ENCODE measurements around the gene HSPA12A. TPM values are rescaled to one million over a fixed set of nuclear protein-coding genes. Genes with fewer than 3 reads are reported as not detected.

HSPA12A gene
- total and polyA plus RNA-seq, 2 of the 13 experiments (the other 11 are each of a cell fraction or from before 2014, with no cell fraction given): 6.4 to 13.6 TPM

DNA sequence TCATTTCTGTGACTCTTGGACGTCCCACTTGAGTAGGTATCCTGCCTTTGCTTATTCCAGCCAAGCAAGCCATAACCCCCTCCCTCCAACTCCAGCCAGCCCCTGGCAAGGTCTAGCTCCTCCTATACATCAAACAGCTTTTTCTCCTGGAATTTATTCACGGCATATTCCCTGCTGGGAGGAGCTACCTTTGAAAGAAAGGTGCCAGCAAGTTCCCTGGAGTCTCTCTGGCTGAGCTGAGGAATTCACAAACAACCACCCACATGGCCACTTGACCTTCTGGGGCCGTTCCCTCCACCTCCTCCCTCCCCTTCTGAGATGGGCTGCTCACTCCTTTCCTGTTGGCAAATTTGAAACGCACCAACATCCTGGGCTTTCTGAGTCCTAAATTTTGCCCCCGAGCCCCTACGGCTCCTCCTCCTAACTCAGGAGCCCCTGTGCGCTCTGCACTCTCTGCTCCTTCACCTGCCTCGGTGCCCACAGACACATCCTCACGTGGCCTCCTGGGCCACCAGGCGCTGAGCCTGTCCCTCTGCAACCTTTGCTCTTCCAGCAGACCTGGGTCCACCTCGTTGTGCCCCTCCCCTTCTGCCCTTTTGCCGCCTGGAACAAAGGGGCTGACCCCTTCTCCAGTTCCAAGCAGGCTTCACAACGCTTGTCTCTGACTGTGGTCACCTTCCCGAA, 48.0 kb downstream of the HSPA12A start (continued):
- TF ChIP-seq, protein P1, sequence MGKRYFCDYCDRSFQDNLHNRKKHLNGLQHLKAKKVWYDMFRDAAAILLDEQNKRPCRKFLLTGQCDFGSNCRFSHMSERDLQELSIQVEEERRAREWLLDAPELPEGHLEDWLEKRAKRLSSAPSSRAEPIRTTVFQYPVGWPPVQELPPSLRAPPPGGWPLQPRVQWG (CRISPR knock-in tag; IDR thresholded peaks at IDR 0.05; ENCODE audit: borderline replicate concordance, low read depth): no peak
- TF ChIP-seq HES4 (CRISPR knock-in tag; IDR thresholded peaks at IDR 0.05; ENCODE audit: borderline replicate concordance) (no peak), RARA (CRISPR knock-in tag; IDR thresholded peaks at IDR 0.05) (peak; percentile 79), BCL6 (CRISPR knock-in tag; IDR thresholded peaks at IDR 0.05) (peak; percentile 61; the same call in 1 of the 2 replicates), TCF7 (IDR thresholded peaks at IDR 0.05; ENCODE audit: low read depth) (peak; percentile 37; the same call in 1 of the 2 replicates), ZZZ3 (CRISPR knock-in tag; IDR thresholded peaks at IDR 0.05; ENCODE audit: borderline replicate concordance) (no peak), ZNF256 (CRISPR knock-in tag; conservative IDR thresholded peaks at IDR 0.05) (no peak), SP140L (CRISPR knock-in tag; IDR thresholded peaks at IDR 0.05; ENCODE audit: borderline replicate concordance) (no peak), ISL2 (CRISPR knock-in tag; IDR thresholded peaks at IDR 0.05) (no peak), ZNF7 (CRISPR knock-in tag; IDR thresholded peaks at IDR 0.05) (no peak), RBM22 (optimal IDR thresholded peaks at IDR 0.05; ENCODE audit: low read length) (no peak), NCOA5 (CRISPR knock-in tag; IDR thresholded peaks at IDR 0.05) (no peak), DPF2 (CRISPR knock-in tag; IDR thresholded peaks at IDR 0.05; ENCODE audit: borderline replicate concordance, low read depth) (peak; percentile 63; the same call in 1 of the 2 replicates), EZH2 (conservative IDR thresholded peaks at IDR 0.05; ENCODE audit: low read depth, low read length) (no peak), NFATC3 (CRISPR knock-in tag; IDR thresholded peaks at IDR 0.05) (no peak), ZSCAN9 (CRISPR knock-in tag; IDR thresholded peaks at IDR 0.05; ENCODE audit: borderline replicate concordance) (0 out of 2 replicates have a peak, but pooled peaks have one; percentile 38), EP300 (IDR thresholded peaks at IDR 0.05; ENCODE audit: low read depth in 2 of 2, low read length in 2 of 2) (peak in 1 of 2 experiments; percentile 27; a peak in 1 of 4 replicates), EP300 (CRISPR knock-in tag; IDR thresholded peaks at IDR 0.05; ENCODE audit: borderline replicate concordance) (0 out of 2 replicates have a peak, but pooled peaks have one; percentile 15), ZNF883 (CRISPR knock-in tag; IDR thresholded peaks at IDR 0.05; ENCODE audit: not compliant biosample characterization) (peak; percentile 61), POLR2A (IDR thresholded peaks at IDR 0.05; ENCODE audit: insufficient read depth in 1 of 2, low read depth in 2 of 2, low read length in 2 of 2) (0 out of 4 replicates have a peak, but pooled peaks of 1 of the 2 experiments have one; percentile 47), MATR3 (CRISPR knock-in tag; IDR thresholded peaks at IDR 0.05) (no peak), NR2F6 (IDR thresholded peaks at IDR 0.05) (peak; percentile 78), NR2F6 (CRISPR knock-in tag; IDR thresholded peaks at IDR 0.05) (peak; percentile 87), RAD21 (CRISPR knock-in tag; IDR thresholded peaks at IDR 0.05) (no peak), ELF4 (CRISPR knock-in tag; IDR thresholded peaks at IDR 0.05; ENCODE audit: borderline replicate concordance) (no peak)
- TF ChIP-seq, protein P2, sequence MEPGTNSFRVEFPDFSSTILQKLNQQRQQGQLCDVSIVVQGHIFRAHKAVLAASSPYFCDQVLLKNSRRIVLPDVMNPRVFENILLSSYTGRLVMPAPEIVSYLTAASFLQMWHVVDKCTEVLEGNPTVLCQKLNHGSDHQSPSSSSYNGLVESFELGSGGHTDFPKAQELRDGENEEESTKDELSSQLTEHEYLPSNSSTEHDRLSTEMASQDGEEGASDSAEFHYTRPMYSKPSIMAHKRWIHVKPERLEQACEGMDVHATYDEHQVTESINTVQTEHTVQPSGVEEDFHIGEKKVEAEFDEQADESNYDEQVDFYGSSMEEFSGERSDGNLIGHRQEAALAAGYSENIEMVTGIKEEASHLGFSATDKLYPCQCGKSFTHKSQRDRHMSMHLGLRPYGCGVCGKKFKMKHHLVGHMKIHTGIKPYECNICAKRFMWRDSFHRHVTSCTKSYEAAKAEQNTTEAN (CRISPR knock-in tag; conservative IDR thresholded peaks at IDR 0.05): no peak
- TF ChIP-seq, protein P3, sequence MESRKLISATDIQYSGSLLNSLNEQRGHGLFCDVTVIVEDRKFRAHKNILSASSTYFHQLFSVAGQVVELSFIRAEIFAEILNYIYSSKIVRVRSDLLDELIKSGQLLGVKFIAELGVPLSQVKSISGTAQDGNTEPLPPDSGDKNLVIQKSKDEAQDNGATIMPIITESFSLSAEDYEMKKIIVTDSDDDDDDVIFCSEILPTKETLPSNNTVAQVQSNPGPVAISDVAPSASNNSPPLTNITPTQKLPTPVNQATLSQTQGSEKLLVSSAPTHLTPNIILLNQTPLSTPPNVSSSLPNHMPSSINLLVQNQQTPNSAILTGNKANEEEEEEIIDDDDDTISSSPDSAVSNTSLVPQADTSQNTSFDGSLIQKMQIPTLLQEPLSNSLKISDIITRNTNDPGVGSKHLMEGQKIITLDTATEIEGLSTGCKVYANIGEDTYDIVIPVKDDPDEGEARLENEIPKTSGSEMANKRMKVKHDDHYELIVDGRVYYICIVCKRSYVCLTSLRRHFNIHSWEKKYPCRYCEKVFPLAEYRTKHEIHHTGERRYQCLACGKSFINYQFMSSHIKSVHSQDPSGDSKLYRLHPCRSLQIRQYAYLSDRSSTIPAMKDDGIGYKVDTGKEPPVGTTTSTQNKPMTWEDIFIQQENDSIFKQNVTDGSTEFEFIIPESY (CRISPR knock-in tag; IDR thresholded peaks at IDR 0.05): no peak
- TF ChIP-seq, protein P4, sequence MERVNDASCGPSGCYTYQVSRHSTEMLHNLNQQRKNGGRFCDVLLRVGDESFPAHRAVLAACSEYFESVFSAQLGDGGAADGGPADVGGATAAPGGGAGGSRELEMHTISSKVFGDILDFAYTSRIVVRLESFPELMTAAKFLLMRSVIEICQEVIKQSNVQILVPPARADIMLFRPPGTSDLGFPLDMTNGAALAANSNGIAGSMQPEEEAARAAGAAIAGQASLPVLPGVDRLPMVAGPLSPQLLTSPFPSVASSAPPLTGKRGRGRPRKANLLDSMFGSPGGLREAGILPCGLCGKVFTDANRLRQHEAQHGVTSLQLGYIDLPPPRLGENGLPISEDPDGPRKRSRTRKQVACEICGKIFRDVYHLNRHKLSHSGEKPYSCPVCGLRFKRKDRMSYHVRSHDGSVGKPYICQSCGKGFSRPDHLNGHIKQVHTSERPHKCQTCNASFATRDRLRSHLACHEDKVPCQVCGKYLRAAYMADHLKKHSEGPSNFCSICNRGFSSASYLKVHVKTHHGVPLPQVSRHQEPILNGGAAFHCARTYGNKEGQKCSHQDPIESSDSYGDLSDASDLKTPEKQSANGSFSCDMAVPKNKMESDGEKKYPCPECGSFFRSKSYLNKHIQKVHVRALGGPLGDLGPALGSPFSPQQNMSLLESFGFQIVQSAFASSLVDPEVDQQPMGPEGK (CRISPR knock-in tag; IDR thresholded peaks at IDR 0.05): peak; percentile 84
